Sigmoid colon (tissue), 7 donors: ENCODE data around the gene RAB3GAP2. TPM values are rescaled to one million over a fixed set of nuclear protein-coding genes. Genes with fewer than 3 reads are reported as not detected.
"Not testable (repeated sequence)": the region's sequence is repeated elsewhere in the genome, so short reads cannot be mapped to it uniquely, and the experiment has no call there.

Experiments used
- DNase-seq: peaks from one replicate; pipeline ENCODE4 v3.0.0-alpha.2; 2019
- H3K27ac ChIP-seq, 4 donors: fragments of 200-600 bp; sonication (generic); one replicate each; pipeline ENCODE4 v1.5.1; 2016 to 2019; ENCODE audit warnings: mild to moderate bottlenecking in 1 of 4
- H3K27me3 ChIP-seq, 3 donors: fragments of 200-600 bp; sonication (generic); one replicate each; pipeline ENCODE4 v1.5.1; 2019; ENCODE audit warnings: mild to moderate bottlenecking in 1 of 3
- H3K36me3 ChIP-seq, 4 donors: fragments of 200-600 bp; sonication (generic); one replicate each; pipeline ENCODE4 v1.5.1; 2016 to 2019
- H3K4me1 ChIP-seq, 4 donors: fragments of 200-600 bp; sonication (generic); one replicate each; pipeline ENCODE4 v1.5.1; 2017 to 2019
- H3K4me3 ChIP-seq, 4 donors: fragments of 200-600 bp; sonication (generic); one replicate each; pipeline ENCODE4 v1.5.1; 2017 to 2019; ENCODE audit warnings: mild to moderate bottlenecking in 2 of 4, moderate library complexity in 1 of 4
- H3K9me3 ChIP-seq, 4 donors: fragments of 200-600 bp in 3 of 4; sonication (generic) in 3 of 4; one replicate each; pipeline versions ENCODE4 v1.5.1 to v1.6.1; 2013 to 2019
- CTCF ChIP-seq, 4 experiments: fragments of 450-650 bp in 3 of 4; fragments of 200-600 bp in 1 of 4; IDR thresholded peaks; one replicate each; pipeline ENCODE4 v1.5.1; 2016 to 2019; ENCODE audit warnings: antibody characterized with exemption in 4 of 4, mild to moderate bottlenecking in 3 of 4, moderate library complexity in 2 of 4
- EP300 ChIP-seq, 4 donors: sonication (generic); formaldehyde crosslinking; IDR thresholded peaks; one replicate each; pipeline ENCODE4 v1.6.1; 2017; ENCODE audit warnings: antibody characterized with exemption in 4 of 4
- POLR2A ChIP-seq, 2 donors: fragments of 450-650 bp; IDR thresholded peaks; one replicate each; pipeline ENCODE4 v1.6.1; 2016; ENCODE audit warnings: antibody characterized with exemption in 2 of 2, mild to moderate bottlenecking in 2 of 2, moderate library complexity in 2 of 2
- POLR2AphosphoS5 ChIP-seq, 4 donors: sonication (generic); formaldehyde crosslinking; IDR thresholded peaks; one replicate each; pipeline ENCODE4 v1.6.1; 2017; ENCODE audit warnings: antibody characterized with exemption in 4 of 4
- WGBS, 2 donors: extraction: QIAGEN DNeasy Blood & Tissue Kit; methylation state at CpG; one replicate each; pipeline ENCODE4 v1.1.7; 2013; 5-methylcytosine and 5-hydroxymethylcytosine counted together
- intact Hi-C: fragments of 100-400 bp; cut with DNase I; formaldehyde crosslinking; loops from one replicate; pipeline ENCODE4 v1.15.1; 2023
- polyA plus RNA-seq, 3 donors: library from polyadenylated mRNA; stranded (reverse); fragments of 200-250 nt; gene quantifications; one replicate each; pipeline ENCODE4 v1.2.3, GENCODE V29; 2013
- total RNA-seq, 4 donors: library from RNA; depleted of rRNA; stranded (reverse); fragments of >200 nt; gene quantifications; one replicate each; pipeline ENCODE4 v1.1.0, GENCODE V29; 2016
- donor health status: healthy with polysubstance abuse.
- donor health status: Bipolar disorder and iron deficiency.
- donor health status: healthy.

RAB3GAP2 gene
- total and polyA plus RNA-seq, 7 donors = 3.0 to 31.6 (median 22.7) TPM

DNA sequence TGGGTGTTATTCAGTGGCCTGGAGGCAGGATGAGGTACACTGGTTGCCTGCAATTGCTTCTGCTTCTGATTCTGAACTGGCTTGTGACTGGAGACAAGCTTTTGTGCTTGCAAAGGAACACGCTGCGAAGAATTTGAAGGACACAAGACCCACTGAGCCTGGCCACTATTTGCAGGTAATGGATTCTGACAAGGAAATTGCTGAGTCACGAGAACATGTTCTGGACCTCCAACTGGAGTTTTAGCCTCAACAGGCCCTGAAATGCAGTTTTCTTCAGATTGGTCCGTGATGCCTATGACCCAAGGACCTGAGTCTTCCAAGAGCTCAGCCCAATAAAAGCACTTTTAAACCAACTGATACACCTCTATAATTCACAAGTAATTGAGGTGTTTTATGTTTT, 4.6 kb downstream of the RAB3GAP2 start:
- TF ChIP-seq CTCF (IDR thresholded peaks at IDR 0.05) (no peak), POLR2AphosphoS5 (IDR thresholded peaks at IDR 0.05) (no peak), POLR2A (IDR thresholded peaks at IDR 0.05) (no peak), EP300 (IDR thresholded peaks at IDR 0.05) (no peak)
- Histone ChIP-seq H3K36me3 (peaks cover 0 to 14% (median 5%) of the 10 kb centered on the region in 4 donors), H3K27ac (no peak overlapping the region), H3K4me1 (peaks cover 0 to 27% (median 26%) of the 10 kb centered on the region in 4 donors), H3K4me3 (no peak overlapping the region), H3K27me3 (no peaks in the 10 kb centered on the region), H3K9me3 (no peaks in the 10 kb centered on the region)
- intact Hi-C loops = no loop called here
- WGBS, 2 donors = 96 to 98% methylated on average over 4 of the region's 4 CpGs
- no peak for DNase-seq

DNA sequence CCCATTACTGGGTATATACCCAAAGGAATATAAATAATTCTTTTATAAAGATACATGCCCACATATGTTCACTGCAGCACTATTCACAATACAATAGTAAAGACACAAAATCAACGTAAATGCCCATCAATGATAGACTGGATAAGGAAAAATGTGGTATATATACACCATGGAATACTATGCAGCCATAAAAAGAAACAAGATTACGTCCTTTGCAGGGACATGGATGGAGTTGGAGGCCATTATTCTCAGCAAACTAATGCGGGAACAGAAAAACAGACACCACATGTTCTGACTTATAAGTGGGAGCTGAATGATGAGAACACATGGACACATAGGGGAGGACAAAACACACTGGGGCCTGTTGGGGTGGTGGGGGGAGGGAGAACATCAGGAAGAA, 12.0 kb downstream of the RAB3GAP2 start:
- H3K4me3 ChIP-seq, intact Hi-C loops, DNase-seq, H3K27ac ChIP-seq, H3K9me3 ChIP-seq, H3K4me1 ChIP-seq, H3K36me3 ChIP-seq, H3K27me3 ChIP-seq: not testable (repeated sequence)
- 98 to 99% methylated on average over 3 of the region's 3 CpGs for WGBS, 2 donors

GRCh38 chr1:220259756-220260155, 12.5 kb downstream of the RAB3GAP2 start:
- H3K27ac ChIP-seq, H3K4me3 ChIP-seq, intact Hi-C loops, H3K4me1 ChIP-seq, H3K36me3 ChIP-seq, DNase-seq, H3K9me3 ChIP-seq, H3K27me3 ChIP-seq: not testable (repeated sequence)

- intact Hi-C loops, H3K4me3 ChIP-seq, H3K9me3 ChIP-seq, DNase-seq, H3K4me1 ChIP-seq, H3K27me3 ChIP-seq, H3K27ac ChIP-seq: not testable (repeated sequence)
- WGBS, 2 donors = 86 to 97% methylated on average over 3 of the region's 3 CpGs
- peaks cover 0 to 23% (median 0%) of the 10 kb centered on the region in 4 donors for H3K36me3 ChIP-seq
These were observed 16.1 kb downstream of the RAB3GAP2 start for GRCh38 chr1:220256194-220256593.

GRCh38 chr1:220255204-220255603, 17.0 kb downstream of the RAB3GAP2 start:
- no peak for TF ChIP-seq CTCF (IDR thresholded peaks at IDR 0.05)
- no peak for TF ChIP-seq POLR2AphosphoS5 (IDR thresholded peaks at IDR 0.05)
- no peak for TF ChIP-seq POLR2A (IDR thresholded peaks at IDR 0.05)
- TF ChIP-seq EP300 (IDR thresholded peaks at IDR 0.05) = no peak
- no peak for DNase-seq
- no peaks in the 10 kb centered on the region for H3K27me3 ChIP-seq
- peaks cover 0 to 23% (median 2%) of the 10 kb centered on the region in 4 donors for H3K36me3 ChIP-seq
- no peaks in the 10 kb centered on the region for H3K4me1 ChIP-seq
- WGBS, 2 donors = 90 to 92% methylated on average over 1 of the region's 1 CpG
- intact Hi-C loops = no loop called here
- no peaks in the 10 kb centered on the region for H3K9me3 ChIP-seq
- H3K27ac ChIP-seq = no peak overlapping the region
- H3K4me3 ChIP-seq = no peak overlapping the region

GRCh38 chr1:220253290-220253689, 19.0 kb downstream of the RAB3GAP2 start:
- DNase-seq, H3K27ac ChIP-seq, intact Hi-C loops, H3K4me1 ChIP-seq, H3K27me3 ChIP-seq, H3K4me3 ChIP-seq: not testable (repeated sequence)
- peaks cover 0 to 38% (median 6%) of the 10 kb centered on the region in 4 donors for H3K36me3 ChIP-seq
- H3K9me3 ChIP-seq = peaks cover 0 to 14% (median 0%) of the 10 kb centered on the region in 4 donors
- 98 to 99% methylated on average over 12 of the region's 12 CpGs for WGBS, 2 donors

DNA sequence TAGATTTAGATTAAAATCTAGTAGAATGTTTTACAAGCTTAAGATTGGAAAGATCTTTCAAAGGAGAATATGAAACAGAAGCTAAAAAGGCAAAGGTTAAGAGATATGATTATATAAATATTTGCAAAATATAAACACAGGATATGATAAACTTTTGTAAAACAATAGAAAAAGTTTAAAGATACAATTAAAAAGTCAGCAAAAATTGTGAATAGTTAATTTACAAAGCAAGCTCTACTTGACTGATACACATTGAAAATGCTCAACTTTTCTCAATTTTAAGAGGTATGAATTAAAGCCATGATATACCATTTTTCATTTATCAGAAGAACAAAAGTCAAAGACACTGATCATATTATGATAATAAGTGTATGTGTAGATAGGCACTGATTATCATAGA, 21.0 kb downstream of the RAB3GAP2 start:
- no peak for TF ChIP-seq EP300 (IDR thresholded peaks at IDR 0.05)
- TF ChIP-seq POLR2AphosphoS5 (IDR thresholded peaks at IDR 0.05) = no peak
- no peak for TF ChIP-seq POLR2A (IDR thresholded peaks at IDR 0.05)
- no peak for TF ChIP-seq CTCF (IDR thresholded peaks at IDR 0.05)
- Histone ChIP-seq H3K4me3 (no peak overlapping the region), H3K27me3 (no peaks in the 10 kb centered on the region), H3K4me1 (no peaks in the 10 kb centered on the region), H3K36me3 (peaks cover 0 to 38% (median 6%) of the 10 kb centered on the region in 4 donors), H3K9me3 (peaks cover 0 to 14% (median 0%) of the 10 kb centered on the region in 4 donors), H3K27ac (no peak overlapping the region)
- intact Hi-C loops = no loop called here
- no peak for DNase-seq
